ENCODE results near the gene COL8A1.

COL8A1 gene

DNA sequence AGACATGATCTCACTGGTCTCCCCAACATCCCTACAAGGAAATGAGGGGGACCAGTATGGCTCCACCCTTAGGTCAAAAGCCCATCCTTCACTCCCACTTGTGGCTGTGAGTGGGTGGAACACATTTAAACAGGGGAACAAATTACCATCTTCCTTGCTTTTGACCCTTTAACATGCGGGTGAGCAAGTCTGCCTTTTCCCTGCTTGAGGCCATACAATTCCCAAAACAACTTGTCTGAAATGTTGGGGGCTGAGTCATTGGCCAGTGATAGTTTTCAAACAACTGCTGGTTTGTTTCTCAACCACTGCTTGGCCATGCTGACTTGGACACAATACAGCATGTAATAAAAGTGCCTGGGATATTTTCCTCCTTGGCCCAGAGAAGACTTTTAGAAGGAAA lies 39.6 kb downstream of the COL8A1 start:
- DNase-seq: peak; percentile 27

DNA sequence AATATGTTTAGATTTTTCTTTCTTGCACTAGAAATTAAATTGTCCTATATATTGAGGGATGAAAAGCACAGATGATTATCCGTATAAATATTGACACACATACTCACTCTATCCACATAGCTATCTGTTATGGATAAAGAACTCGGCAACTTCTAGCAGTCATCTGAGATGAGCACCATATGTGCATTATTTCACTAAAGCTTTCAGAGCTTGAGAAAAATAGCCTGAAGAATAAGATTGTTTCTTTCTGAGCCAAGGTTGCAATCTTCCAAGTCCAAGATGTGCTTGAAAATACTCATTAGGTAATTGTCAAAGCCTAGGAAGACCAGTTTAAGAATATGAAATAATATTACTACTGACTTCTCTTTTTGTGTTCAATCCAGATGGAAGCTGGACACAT lies 40.5 kb downstream of the COL8A1 start:
- DNase-seq: no peak

DNA sequence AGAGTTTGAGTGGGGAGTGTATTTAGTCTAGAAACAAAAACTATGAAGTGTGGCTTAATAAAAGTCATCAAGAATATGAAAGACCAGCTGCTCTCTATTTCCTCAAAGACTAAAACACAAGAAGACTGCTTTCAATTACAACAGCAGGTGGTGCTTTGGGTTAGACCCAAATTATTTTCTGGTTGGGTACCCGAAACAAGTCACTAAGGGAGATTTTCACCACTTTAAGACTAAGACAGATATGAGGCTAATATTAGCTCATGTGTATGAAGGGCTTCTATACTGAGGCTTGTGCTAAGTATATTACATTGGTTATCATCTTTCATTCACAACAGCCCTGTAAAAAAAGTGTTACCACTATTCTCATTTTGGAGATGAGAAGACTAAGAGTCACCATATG lies 43.1 kb downstream of the COL8A1 start:
- no peak for DNase-seq

DNA sequence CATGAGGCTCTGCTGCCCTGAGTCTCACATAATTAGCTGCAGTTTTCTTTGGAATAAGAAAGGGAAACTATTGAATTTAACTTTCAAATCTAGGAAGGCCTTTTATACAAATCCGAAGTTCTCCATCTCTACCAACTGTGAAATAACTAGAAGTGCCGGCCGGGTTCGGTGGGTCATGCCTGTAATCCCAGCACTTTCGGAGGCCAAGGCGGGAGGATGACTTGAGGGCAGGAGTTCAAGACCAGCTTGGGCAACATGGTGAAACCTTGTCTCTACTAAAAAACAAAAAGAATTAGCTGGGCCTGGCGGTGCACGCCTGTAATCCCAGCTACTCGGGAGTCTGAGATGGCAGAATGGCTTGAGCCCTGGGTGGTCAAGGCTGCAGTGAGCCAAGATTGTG lies 43.6 kb downstream of the COL8A1 start:
- no peak for DNase-seq

DNA sequence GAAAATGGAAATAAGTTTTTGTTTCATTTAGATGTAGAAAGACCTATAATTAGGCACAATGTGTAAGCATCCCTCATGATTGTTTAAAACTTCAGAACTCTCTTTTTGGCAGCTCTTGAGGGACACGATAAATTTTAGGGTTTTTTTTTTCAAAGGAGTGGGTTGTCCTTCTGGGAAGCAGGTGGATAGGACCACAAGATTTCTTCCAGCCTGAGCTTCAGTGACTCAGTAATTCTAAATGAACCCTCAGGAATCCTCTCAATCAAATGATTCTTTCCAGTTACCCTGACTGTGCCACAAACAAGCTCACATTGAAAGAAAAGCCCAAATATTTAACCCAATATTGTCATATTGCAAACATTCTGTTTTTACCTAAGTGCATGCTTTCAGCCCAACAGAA lies 45.1 kb downstream of the COL8A1 start:
- DNase-seq: no peak

DNA sequence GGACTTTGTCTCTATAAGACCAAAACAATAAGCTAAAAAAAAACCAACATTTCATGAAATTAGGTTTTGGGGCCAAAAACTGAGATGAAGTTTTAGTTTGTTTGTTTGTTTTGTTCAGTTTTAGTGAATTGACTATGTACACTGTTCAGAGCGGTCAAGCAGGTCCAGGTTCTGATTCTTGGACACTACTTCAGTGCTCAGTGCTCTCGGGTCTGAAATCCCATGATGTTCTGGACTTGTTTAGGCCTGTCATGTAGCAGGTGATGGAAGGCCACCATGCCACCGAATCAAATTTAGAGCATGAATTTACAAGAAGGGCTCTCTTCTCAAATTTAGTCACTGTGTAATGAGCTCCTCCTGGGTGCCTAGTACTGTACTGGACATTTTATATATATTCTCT lies 45.5 kb downstream of the COL8A1 start:
- DNase-seq: no peak

DNA sequence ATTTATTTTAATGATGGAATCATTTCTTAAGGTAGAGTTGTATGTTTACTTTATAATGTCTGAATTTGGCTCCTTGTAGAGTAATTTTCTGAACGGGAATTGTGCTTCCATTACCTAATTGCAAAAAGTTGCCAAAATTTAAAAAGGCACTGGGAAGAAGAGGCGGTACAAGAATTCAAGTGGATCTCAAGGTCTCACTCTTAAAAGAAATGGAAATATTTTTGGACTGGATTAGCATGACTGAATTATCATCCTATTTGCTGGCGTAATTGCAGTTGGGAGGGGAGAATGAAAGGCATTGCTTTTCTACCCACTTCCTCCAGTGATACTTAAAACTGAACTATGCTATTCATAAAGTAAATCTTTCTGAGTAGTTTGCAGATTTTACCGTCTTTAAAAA lies 46.2 kb downstream of the COL8A1 start:
- no peak for DNase-seq

DNA sequence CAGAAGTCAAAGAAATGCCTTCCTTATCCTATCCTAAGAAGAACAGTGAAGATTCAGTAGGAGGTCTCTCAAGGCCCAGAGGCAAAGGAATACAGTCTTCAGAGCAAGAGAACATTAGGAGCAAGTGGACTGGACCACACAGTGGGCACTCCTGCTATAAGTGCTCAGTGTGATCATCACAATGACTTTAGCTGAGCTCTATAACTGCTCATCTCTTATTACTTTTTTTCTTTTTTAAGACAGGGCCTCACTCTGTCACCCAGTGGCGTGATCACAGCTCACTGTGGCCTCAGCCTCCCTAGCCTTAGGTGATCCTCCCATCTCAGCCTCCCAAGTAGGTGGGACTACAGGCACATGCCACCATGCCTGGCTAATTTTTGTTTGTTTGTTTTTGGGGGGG lies 48.1 kb downstream of the COL8A1 start:
- DNase-seq: no peak

DNA sequence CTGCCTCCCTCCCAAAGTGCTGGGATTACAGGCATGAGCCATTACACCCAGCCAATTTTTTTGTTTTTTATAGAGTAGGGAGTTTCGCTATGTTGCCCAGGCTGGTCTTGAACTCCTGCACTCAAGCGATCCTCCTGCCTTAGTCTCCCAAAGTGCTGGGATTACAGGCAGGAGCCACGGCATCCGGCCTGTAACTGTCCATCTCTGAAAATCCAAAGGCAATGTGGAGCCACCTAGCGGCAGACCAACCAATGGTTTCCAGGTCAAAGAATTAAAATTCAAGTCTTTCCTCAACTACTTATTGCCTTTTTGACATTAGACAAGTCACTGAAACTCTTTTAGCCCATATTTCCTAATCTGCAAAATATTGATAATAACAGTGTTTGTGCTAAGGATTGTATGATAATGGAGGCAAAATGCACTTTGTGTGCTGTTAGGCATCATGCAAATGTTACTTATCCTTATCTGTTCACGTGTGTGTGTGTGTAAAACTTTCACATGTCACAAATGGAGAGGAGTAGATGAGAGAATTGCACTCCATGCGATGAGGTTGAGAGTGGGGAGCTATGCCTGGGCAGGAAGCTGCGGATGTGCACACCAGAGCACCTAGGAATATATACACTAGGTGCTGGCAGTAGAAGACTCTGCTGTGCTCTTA lies 48.7 kb downstream of the COL8A1 start:
- DNase-seq: peak; percentile 68

DNA sequence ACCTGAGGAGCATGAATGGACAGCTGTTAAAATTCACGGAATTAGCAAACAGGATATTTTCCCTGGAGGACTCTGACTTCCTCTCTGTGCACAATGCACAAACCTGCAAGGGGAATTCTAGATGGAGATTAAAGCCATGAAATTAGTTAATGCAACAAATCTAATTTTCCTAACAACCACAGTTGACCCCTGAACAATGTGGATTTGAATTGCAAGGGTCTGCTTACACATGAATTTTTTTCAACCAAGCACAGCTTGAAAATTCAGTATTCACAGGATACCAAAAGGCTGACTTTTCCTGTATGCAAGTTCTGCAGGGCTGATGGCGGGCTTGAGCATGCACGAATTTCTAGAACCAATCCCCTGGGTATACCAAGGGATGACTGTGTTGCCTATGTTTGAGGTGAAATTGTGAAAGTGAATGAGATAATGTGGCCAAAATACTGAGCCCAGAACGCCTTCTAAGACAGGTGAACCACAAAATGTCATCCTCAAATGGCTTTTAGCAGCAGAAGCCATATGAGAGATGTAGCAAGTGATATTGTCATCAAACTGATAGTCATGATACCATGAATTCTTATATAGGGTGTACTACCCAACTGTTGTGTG lies 52.5 kb downstream of the COL8A1 start:
- DNase-seq: no peak

DNA sequence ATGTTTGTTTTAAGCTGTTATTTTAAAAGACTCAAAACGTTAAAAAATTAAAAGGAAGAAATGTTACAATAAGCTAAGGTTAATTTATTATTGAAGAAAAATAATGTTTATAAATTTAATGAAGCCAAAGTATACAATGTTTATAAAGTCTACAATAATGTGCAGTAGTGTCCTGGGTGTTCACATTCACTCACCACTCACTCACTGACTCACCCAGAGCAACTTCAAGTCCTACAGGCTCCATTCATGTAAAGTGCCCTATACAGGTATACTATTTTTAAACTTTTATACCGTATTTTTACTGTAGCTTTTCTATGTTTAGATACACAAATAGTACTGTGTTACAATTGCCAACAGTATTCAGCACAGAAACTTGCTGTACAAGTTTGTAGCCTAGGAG lies 55.2 kb downstream of the COL8A1 start:
- DNase-seq: no peak

DNA sequence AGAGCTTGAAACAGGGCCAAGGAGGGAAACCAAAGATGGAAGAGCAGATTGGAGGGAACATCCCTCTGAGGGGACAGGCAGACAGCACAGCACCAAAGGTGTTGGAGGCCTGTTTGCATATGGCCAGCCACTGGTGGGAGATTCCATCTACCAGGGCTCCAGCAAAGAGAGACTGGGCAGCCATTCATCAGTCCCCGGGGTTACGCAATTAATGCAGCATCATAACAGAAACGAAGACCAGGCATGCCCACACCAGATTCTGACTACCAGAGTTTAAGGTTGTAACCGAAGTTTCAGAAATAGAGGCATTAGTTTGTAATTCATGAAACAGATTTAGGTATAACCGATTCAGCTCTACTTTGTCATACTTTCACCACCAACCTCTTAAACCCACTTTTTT lies 58.1 kb downstream of the COL8A1 start:
- DNase-seq: no peak

DNA sequence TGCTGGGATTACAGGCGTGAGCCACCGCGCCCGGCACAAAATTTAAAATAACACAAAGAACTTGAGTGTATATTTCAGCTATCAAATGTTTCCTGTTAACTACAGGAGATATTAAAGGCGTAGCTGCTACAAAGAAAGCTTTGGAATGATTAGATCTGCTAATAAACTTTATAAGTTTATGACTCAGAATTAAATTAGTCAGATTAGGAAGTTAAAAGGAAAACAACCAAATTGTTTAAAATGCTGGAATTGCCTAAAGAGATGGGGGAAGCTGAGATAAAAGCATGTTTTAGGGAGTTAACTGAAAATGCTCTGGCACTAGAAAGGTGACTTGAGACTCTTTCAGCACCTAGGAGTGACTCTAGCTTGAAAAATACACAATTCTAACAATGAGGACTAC lies 58.9 kb downstream of the COL8A1 start:
- no peak for DNase-seq

DNA sequence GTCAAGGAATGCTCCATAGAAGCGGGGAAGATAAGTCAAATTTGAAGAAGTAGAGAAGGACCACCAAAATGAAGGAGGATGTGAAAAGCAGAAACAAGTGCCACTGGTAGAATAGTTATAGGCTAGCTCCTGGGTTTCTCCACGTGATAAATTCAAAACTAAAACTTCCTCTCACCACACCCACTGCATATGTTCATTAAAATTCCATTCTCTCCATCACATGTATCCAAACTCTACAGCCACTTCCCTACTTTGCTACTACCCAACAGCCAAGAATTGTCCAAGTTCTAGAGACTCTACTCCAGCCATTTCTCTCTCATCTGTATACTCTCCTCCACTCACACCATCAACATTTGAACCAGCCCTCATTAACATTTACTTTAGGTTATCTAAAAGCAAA lies 60.5 kb downstream of the COL8A1 start:
- no peak for DNase-seq

DNA sequence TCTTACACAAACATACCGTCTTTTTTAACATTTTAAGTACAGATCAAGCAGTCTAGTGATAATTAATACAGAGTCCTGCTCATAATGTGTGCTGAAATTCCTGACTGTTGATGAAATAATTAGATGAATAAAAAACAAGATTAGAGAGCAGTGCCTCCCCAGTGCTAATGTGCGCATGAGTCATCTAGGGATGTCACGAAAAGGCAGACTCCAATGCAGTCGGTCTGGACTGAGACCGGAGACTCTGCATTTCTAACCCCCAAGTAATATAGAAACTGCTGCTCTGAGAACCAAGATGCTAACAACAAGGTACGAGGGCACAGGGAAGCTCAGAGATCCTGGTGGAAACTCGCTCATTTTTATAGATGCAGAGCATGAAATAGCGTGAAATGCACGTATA lies 61.4 kb downstream of the COL8A1 start:
- DNase-seq: no peak

DNA sequence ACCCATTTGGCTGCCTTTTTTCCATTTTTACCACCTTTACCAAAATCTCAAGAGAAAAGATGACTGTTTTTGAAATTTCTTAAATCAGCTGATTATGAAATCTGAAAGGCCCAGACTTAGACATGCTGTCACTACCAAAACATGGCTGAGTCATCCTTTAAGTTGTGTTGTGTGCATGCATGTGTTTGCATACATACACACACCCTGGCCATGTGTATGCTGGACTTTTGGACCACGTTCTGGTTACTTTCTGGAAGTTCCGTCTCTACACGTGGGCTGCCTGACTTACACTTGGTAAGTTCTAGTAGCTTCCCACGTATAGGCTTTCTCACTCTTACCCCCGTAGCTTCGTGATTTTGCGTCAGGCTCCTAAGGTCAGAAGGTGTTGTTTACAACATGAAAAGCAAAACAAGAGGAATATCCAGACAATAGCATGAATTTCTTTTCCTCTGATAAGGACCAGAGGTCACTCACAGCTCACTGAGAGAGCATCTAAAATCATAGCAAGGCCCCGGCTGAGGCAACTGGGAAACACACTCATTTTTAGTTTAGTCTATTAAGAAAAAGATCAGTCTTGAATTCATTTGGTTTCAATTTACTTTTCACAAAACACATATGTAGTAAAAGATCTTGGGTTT lies 62.4 kb downstream of the COL8A1 start:
- DNase-seq: no peak

DNA sequence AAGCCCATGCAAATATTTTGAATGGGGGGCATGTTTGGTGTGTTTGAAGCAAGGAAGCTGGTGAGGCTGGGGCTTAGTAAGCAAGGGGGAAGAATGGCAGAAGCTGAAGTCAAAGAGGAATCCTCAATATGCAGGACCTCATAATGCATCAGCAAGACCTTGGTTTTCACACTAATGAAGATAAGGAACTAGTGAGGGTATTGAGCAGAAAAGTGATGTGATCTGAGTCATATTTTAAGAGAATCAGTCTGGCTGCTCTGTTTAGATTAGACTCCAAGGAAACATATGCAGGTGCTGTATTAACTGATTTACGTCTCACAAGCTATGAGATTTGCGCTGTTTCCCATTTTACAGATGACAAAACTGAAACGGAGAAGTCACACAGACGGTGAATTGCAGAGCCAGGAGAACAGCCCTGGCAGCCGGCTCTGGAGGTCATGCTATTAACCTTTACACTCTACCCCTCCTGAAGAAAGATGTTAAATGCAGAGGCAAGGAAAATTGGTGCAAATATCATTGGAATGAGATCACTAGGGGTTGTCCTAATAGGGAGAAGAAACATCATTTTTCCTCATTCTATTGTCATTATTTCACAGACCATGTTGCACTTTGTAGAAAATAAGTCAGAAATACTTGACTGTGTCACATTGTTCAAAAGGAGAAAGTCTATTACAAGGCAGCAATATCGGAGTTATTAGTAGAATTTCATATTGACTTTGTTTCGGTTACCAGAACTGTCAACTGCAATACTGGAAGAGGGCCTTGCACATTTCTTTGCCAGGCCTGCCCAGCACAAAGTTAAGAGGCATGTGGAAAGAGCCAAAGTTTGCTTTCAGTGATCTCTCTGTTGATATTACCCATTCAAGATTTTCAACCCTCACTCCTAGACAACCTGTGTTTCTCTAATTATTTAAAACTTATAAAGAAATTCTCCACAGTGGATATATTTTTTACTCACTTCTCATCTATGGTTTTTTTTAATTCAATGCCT lies 64.9 kb downstream of the COL8A1 start:
- no peak for DNase-seq

DNA sequence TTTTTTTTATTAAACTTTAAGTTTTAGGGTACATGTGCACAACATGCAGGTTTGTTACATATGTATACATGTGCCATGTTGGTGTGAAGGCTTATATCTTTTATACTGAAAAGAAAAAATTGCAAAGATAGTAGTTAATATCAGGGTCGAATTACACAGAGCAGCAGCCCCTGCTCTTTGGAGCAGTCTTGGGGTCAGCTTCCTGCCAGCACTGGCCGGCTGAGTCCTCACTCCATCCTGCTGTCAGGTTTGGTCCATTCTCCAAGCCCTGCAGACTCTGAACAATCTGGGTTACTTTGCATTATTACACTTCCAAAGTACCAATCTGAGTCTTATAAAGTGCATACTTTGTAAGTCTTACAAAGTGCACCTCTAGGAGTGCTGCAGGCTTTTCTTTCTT lies 66.0 kb downstream of the COL8A1 start:
- DNase-seq: no peak

DNA sequence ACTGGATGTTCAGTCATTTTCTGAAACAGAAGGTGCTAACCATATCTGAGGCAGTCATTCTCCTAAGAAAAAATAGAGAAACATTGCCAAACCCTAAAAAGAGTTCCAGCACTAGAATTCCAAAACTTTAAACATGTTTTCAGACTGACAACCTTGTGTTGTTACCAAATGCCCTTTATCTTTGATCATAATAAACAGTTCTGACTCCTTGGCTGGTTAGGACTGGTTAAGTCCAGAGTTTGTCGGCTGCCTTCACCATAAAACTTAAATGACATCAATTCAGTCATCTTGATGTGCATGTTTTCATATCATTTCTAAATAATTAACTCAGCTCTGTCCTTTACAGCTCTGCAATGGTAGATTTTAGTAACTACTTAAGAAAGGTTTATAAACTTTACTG lies 68.0 kb downstream of the COL8A1 start:
- no peak for DNase-seq

DNA sequence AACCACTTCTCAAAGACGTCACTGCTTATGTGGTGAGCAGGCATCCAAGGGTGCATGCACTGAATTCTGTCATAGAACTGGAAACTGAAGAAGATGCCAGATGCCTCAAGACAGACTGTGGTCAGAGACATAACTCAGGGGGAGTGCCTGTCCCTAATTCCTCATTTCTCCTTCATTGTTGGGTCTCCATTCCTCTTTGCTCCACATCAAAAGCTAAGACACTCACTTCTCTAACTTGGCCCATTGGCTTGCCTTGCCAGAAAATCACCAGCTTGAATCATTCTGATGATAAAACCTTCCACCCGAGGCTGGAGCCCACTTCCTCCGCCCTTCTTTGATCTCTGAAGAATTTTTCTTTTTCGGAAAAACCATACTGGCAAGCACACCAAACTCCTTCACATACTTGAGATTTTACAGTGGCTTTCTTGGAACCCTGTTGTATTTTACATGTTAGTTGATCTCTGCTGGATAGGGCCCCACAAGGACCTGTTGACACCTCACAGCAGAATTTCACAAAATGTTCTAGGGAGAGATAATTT lies 69.9 kb downstream of the COL8A1 start:
- no peak for DNase-seq

DNA sequence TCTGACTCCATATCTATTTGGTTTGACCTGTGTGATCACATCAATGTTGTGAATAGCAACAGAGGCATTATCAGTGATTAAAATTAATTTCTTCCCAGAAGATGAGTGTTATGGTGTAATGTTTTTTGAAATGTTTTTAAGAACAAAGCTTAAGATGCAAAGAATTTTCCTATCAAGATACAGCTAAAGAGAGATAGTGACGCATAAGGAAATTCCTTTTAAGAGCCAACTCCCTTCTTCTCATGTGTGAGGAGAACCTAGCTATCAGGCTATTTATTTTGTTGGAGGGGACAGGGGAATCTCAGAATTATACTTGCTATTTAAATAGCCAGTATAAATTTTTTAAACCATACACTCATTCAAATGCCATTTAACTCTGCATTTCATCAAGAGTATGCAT lies 71.3 kb downstream of the COL8A1 start:
- no peak for DNase-seq

DNA sequence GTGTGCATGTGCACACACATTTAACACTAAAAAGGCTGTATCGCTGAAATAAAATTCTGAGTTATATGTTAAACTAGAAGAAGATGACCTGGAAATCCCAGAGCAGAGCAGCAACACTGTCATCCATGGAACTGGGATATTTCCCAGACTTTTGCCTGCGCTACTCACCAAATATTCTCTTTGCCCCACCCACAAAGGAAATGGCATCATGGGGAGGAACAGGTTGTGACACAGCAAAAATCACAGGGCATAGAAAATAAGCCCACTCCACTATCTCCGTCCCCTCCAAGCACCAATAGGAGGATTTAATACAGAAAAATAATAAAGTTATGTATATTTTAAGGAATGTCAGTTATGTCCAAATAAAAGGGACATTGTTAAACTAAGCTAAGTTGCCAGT lies 71.7 kb downstream of the COL8A1 start:
- DNase-seq: no peak

DNA sequence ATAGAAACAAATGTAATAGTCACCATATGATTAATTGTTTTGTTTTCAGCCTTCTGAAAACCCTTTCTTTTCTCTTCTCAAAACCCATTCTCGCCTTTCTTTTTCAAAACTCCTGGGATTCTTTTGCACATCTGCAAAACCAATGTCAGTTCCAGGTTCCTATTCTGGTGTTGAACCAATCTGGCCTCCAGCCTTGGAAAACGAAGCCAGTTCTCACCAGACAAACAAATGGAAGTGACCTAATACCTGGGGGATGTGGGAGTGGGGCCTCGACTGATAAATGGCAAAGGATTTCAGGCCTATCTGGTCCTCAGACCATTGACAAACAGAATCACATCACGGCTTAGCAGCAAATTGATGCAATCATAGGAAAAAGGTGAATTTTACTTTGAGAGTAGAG lies 73.0 kb downstream of the COL8A1 start:
- DNase-seq: no peak
